Gastrocnemius medialis (tissue), 4 donors: ENCODE measurements around the gene ATE1. TPM values are rescaled to one million over a fixed set of nuclear protein-coding genes. Genes with fewer than 3 reads are reported as not detected.
A peak's percentile ranks its signal among the peaks of the same experiment; 100 is the strongest.

ENCODE experiments used
- ATAC-seq, 2 donors: fragments of 150-250 bp; one replicate each; pipeline ENCODE4 v1.9.1; 2016
- DNase-seq, 2 donors: peaks; one replicate each; pipeline ENCODE4 v3.0.0-alpha.2; 2019
- H3K27ac ChIP-seq, 4 donors: fragments of 200-600 bp; sonication (generic); 1 replicate in 1 of 4; 2 replicates in 3 of 4; pipeline ENCODE4 v1.5.1; 2016 to 2018; ENCODE audit warnings: mild to moderate bottlenecking in 2 of 4, moderate library complexity in 1 of 4
- H3K27me3 ChIP-seq, 3 donors: fragments of 200-600 bp; sonication (generic) in 2 of 3; 1 replicate in 1 of 3; 2 replicates in 2 of 3; pipeline versions ENCODE4 v1.5.1 to v1.6.0; 2016 to 2019; ENCODE audit warnings: mild to moderate bottlenecking in 1 of 3, moderate library complexity in 1 of 3
- H3K36me3 ChIP-seq, 2 donors: fragments of 200-600 bp; sonication (generic) in 1 of 2; one replicate each; pipeline ENCODE4 v1.5.1; 2017 to 2018
- H3K4me1 ChIP-seq, 2 donors: fragments of 200-600 bp; sonication (generic) in 1 of 2; one replicate each; pipeline ENCODE4 v1.5.1; 2016 to 2017; ENCODE audit warnings: mild to moderate bottlenecking in 2 of 2
- H3K4me3 ChIP-seq, 4 donors: fragments of 200-600 bp; sonication (generic) in 3 of 4; 1 replicate in 1 of 4; 2 replicates in 3 of 4; pipeline ENCODE4 v1.5.1; 2016 to 2019; ENCODE audit warnings: mild to moderate bottlenecking in 2 of 4
- H3K9me3 ChIP-seq, 3 donors: fragments of 200-600 bp; sonication (generic) in 2 of 3; 1 replicate in 1 of 3; 2 replicates in 2 of 3; pipeline ENCODE4 v1.5.1; 2016 to 2019
- POLR2A ChIP-seq, 2 donors: fragments of 450-650 bp; IDR thresholded peaks; one replicate each; pipeline ENCODE4 v1.6.1; 2017; ENCODE audit warnings: antibody characterized with exemption in 2 of 2, mild to moderate bottlenecking in 2 of 2, moderate library complexity in 2 of 2
- in situ Hi-C, 4 donors: fragments of 200-750 bp; cut with MboI; loops; one replicate each; pipeline versions ENCODE4 v1.15.0 to v1.8.0; 2017; ENCODE audit warnings: low sequenced_read_pairs in 4 of 4
- intact Hi-C: fragments of 100-400 bp; cut with DNase I; formaldehyde crosslinking; loops from one replicate; pipeline ENCODE4 v1.15.1; 2023; ENCODE audit warnings: low total_unique reads
- total RNA-seq, 4 donors: library from RNA; depleted of rRNA; stranded (reverse); fragments of >200 nt; gene quantifications; one replicate each; pipeline versions ENCODE4 v1.1.0 to v1.2.3, GENCODE V29; 2016
- TF ChIP-seq, protein P1 (sequence below), 5 experiments: fragments of 450-650 bp in 3 of 5; fragments of 200-600 bp in 2 of 5; sonication (generic) in 2 of 5; IDR thresholded peaks in 4 of 5; conservative IDR thresholded peaks in 1 of 5; 1 replicate in 4 of 5; 2 replicates in 1 of 5; pipeline ENCODE4 v1.5.1; 2016 to 2019; ENCODE audit warnings: antibody characterized with exemption in 5 of 5, mild to moderate bottlenecking in 3 of 5, moderate library complexity in 3 of 5

The ATE1 gene
- total RNA-seq, 4 donors from 2014 or later, result 34.3 to 57.6 (median 39.4) TPM

GRCh38 chr10:121835376-121835775 lies 92.5 kb downstream of the ATE1 start:
- intact Hi-C loops (no loop called here), in situ Hi-C loops (no loop called here)
- no peak for TF ChIP-seq POLR2A (IDR thresholded peaks at IDR 0.05)
- TF ChIP-seq, protein P1, sequence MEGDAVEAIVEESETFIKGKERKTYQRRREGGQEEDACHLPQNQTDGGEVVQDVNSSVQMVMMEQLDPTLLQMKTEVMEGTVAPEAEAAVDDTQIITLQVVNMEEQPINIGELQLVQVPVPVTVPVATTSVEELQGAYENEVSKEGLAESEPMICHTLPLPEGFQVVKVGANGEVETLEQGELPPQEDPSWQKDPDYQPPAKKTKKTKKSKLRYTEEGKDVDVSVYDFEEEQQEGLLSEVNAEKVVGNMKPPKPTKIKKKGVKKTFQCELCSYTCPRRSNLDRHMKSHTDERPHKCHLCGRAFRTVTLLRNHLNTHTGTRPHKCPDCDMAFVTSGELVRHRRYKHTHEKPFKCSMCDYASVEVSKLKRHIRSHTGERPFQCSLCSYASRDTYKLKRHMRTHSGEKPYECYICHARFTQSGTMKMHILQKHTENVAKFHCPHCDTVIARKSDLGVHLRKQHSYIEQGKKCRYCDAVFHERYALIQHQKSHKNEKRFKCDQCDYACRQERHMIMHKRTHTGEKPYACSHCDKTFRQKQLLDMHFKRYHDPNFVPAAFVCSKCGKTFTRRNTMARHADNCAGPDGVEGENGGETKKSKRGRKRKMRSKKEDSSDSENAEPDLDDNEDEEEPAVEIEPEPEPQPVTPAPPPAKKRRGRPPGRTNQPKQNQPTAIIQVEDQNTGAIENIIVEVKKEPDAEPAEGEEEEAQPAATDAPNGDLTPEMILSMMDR (IDR thresholded peaks at IDR 0.05 in 4 of 5, conservative IDR thresholded peaks at IDR 0.05 in 1 of 5), result no peak

DNA sequence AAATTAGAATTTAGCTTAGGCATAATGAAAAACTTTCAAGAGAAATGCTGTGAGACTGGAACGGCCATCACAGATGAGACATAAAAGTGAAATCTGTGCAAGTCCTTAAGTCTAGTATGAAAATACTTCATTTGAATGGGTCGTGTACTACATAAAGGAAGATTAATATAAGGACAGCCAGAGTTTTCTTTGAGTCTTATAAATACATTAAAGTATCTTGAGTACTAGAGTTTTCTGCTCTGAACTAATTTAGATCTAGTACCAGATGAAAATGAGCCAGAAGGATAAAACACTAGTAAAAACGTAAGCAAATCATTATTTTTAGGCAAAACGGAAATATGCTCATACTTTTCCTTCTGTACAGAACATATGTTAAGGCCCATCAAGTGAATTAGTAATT lies 93.1 kb downstream of the ATE1 start:
- in situ Hi-C loops, result no loop called here
- no peak for TF ChIP-seq POLR2A (IDR thresholded peaks at IDR 0.05)
- TF ChIP-seq, protein P1 (IDR thresholded peaks at IDR 0.05 in 4 of 5, conservative IDR thresholded peaks at IDR 0.05 in 1 of 5), result no peak
- intact Hi-C loops, result no loop called here
- peaks cover 0 to 3% of the 10 kb centered on the region in 2 donors for H3K4me1 ChIP-seq
- no peaks in the 10 kb centered on the region for H3K9me3 ChIP-seq
- no peak for ATAC-seq
- no peak overlapping the region for H3K27ac ChIP-seq
- H3K36me3 ChIP-seq, result peaks cover 0 to 27% of the 10 kb centered on the region in 2 donors
- no peak overlapping the region for H3K4me3 ChIP-seq
- no peaks in the 10 kb centered on the region for H3K27me3 ChIP-seq
- DNase-seq, result no peak

More at GRCh38 chr10:121835376-121835775, 92.5 kb downstream of the ATE1 start:
- ATAC-seq (no peak), DNase-seq (no peak)
- peaks cover 0 to 32% of the 10 kb centered on the region in 2 donors for H3K36me3 ChIP-seq
- H3K4me3 ChIP-seq, result no peak overlapping the region
- H3K4me1 ChIP-seq, result peaks cover 0 to 3% of the 10 kb centered on the region in 2 donors
- no peaks in the 10 kb centered on the region for H3K27me3 ChIP-seq
- H3K9me3 ChIP-seq, result no peaks in the 10 kb centered on the region
- H3K27ac ChIP-seq, result no peak overlapping the region

DNA sequence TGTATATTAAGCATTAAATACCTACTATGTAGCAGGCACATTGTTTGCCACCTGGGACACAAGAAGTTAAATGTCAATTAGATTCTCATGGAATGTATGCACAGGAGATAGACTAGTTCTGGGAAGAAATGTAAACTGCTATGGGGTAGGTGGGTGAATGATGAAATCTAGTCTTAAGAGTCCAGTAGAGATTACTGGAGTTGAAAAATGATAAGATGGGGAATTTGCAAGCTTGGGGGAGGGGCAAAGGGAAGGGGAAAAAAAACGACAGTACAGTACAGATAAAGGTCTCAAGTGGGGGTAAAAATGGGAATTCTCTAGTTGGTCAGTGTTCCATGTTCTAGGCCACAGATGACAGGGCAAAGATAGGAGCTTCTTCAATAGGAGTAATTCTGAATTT lies 94.4 kb downstream of the ATE1 start:
- Histone ChIP-seq H3K27ac (no peak overlapping the region), H3K4me3 (no peak overlapping the region), H3K36me3 (peaks cover 0 to 30% of the 10 kb centered on the region in 2 donors), H3K4me1 (peaks cover 0 to 3% of the 10 kb centered on the region in 2 donors), H3K9me3 (no peaks in the 10 kb centered on the region), H3K27me3 (no peaks in the 10 kb centered on the region)
- intact Hi-C loops (no loop called here), in situ Hi-C loops (no loop called here)
- ATAC-seq (no peak), DNase-seq (no peak)
- no peak for TF ChIP-seq POLR2A (IDR thresholded peaks at IDR 0.05)
- TF ChIP-seq, protein P1 (IDR thresholded peaks at IDR 0.05 in 4 of 5, conservative IDR thresholded peaks at IDR 0.05 in 1 of 5), result no peak

DNA sequence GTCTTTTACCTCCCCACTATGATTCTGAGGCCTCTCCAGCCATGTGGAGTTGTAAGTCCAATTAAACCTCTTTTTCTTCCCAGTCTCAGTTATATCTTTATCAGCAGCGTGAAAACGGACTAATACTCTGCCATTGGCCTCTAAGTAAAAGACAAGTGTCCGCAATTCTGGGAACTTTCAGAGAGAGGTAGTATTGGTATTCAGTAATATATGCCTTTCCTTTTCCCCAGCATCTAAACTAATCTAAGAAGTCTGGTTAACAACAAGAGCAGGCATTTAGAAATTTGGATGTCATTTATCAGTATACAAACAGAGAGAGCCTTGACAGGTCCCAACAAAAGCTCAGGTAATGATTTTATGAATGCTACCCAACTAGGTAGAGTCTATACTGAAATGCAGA lies 95.2 kb downstream of the ATE1 start:
- peaks cover 0 to 3% of the 10 kb centered on the region in 2 donors for H3K4me1 ChIP-seq
- H3K36me3 ChIP-seq, result peaks cover 0 to 36% of the 10 kb centered on the region in 2 donors
- H3K9me3 ChIP-seq, result no peaks in the 10 kb centered on the region
- TF ChIP-seq, protein P1 (IDR thresholded peaks at IDR 0.05 in 4 of 5, conservative IDR thresholded peaks at IDR 0.05 in 1 of 5), result no peak
- no peak for TF ChIP-seq POLR2A (IDR thresholded peaks at IDR 0.05)
- no peak overlapping the region for H3K27ac ChIP-seq
- in situ Hi-C loops (no loop called here), intact Hi-C loops (no loop called here)
- no peak for ATAC-seq
- DNase-seq, result no peak
- H3K4me3 ChIP-seq, result no peak overlapping the region
- no peaks in the 10 kb centered on the region for H3K27me3 ChIP-seq

DNA sequence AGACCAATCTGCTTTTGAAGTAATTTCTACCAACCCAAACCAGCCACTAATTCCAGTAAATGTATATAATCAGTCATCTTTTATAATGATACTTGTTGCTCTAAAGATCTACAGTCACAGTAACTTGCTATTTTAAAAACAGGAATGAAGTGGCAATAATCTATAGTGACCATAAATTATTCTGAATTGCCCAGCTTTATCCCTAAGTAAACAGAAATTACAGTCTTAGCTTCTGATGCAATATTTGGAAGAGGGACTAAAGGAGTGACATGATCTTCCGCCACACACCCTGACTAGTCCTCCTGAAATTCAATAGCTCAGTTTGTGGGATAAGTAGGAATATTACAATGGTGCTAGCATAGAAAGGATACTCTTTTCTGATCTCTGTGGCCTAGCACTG lies 96.1 kb downstream of the ATE1 start:
- in situ Hi-C loops, result no loop called here
- H3K4me1 ChIP-seq, result peaks cover 0 to 3% of the 10 kb centered on the region in 2 donors
- TF ChIP-seq, protein P1 (IDR thresholded peaks at IDR 0.05 in 4 of 5, conservative IDR thresholded peaks at IDR 0.05 in 1 of 5), result no peak
- no peak for TF ChIP-seq POLR2A (IDR thresholded peaks at IDR 0.05)
- ATAC-seq (peak in 1 of 2 donors; percentile 54), DNase-seq (no peak)
- no peak overlapping the region for H3K4me3 ChIP-seq
- H3K9me3 ChIP-seq, result no peaks in the 10 kb centered on the region
- no peak overlapping the region for H3K27ac ChIP-seq
- peaks cover 0 to 36% of the 10 kb centered on the region in 2 donors for H3K36me3 ChIP-seq
- H3K27me3 ChIP-seq, result no peaks in the 10 kb centered on the region
- intact Hi-C loops, result no loop called here
